ENCODE data around the gene GPR156.

- no peak for TF ChIP-seq CTCF (IDR thresholded peaks at IDR 0.05)
- TF ChIP-seq POLR2A (IDR thresholded peaks at IDR 0.05): no peak
Observed at GRCh38 chr3:120151791-120152190, 133.2 kb downstream of the GPR156 start.

Data from adrenal gland (tissue), 5 donors.